ENCODE measurements around the gene PLXNA4.

PLXNA4 gene

GRCh38 chr7:132307465-132307864 lies 268.8 kb downstream of the PLXNA4 start:
- Histone ChIP-seq H3K4me3 (no peak overlapping the region), H3K9ac (no peak overlapping the region), H3K27me3 (no peaks in the 10 kb centered on the region), H3K36me3 (no peaks in the 10 kb centered on the region), H3K9me3 (replicated peaks in 1 of 11) (no peaks in the 10 kb centered on the region), H3K4me2 (no peak overlapping the region), H3K4me1 (peaks cover 0 to 10% (median 7%) of the 10 kb centered on the region in 10 experiments; a peak in 7 of 20 replicates), H3K27ac (no peak overlapping the region), H4K20me1 (no peaks in the 10 kb centered on the region)
- no peak for TF ChIP-seq Cebpa-rat (IDR thresholded peaks at IDR 0.05)

GRCh38 chr7:132300599-132301277 lies 275.5 kb downstream of the PLXNA4 start:
- H3K4me2 ChIP-seq: no peak overlapping the region
- peaks cover 0 to 13% (median 0%) of the 10 kb centered on the region in 10 experiments; a peak in 5 of 20 replicates for H3K4me1 ChIP-seq
- no peak overlapping the region for H3K9ac ChIP-seq
- H3K36me3 ChIP-seq: no peaks in the 10 kb centered on the region
- no peak overlapping the region for H3K4me3 ChIP-seq
- no peak overlapping the region for H3K27ac ChIP-seq
- no peak for TF ChIP-seq Cebpa-rat (IDR thresholded peaks at IDR 0.05)
- no peaks in the 10 kb centered on the region for H3K27me3 ChIP-seq
- no peaks in the 10 kb centered on the region for H3K9me3 ChIP-seq (replicated peaks in 1 of 11)
- no peaks in the 10 kb centered on the region for H4K20me1 ChIP-seq

DNA sequence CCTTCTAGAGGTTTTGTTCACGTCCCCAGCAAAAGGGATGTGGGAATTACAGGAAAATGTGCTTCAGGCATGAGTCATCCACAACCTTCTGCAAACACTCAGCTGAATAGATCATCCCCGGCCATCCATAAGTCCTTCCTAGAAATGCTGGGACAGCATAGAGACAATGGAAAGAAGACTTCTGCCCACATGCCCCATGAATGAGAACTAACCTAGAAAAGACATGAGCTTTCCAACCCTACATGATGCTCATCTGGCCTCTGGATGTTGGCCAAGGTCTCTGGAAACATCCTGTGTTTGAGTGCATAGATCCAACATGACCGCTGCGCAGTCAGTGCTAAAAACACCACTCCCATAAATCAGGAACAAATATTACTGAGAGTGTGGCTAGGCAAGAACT lies 277.5 kb downstream of the PLXNA4 start:
- H3K27me3 ChIP-seq: no peaks in the 10 kb centered on the region
- no peak for TF ChIP-seq Cebpa-rat (IDR thresholded peaks at IDR 0.05)
- no peak overlapping the region for H3K9ac ChIP-seq
- H3K9me3 ChIP-seq (replicated peaks in 1 of 11): no peaks in the 10 kb centered on the region
- H3K4me2 ChIP-seq: peak overlapping the region in 5 of 11 experiments; percentile 3 to 42 (median 32); a peak in 7 of 22 replicates
- H3K36me3 ChIP-seq: no peaks in the 10 kb centered on the region
- peaks cover 0 to 13% (median 0%) of the 10 kb centered on the region in 10 experiments; a peak in 5 of 20 replicates for H3K4me1 ChIP-seq
- H3K4me3 ChIP-seq: no peak overlapping the region
- H4K20me1 ChIP-seq: no peaks in the 10 kb centered on the region
- H3K27ac ChIP-seq: no peak overlapping the region

DNA sequence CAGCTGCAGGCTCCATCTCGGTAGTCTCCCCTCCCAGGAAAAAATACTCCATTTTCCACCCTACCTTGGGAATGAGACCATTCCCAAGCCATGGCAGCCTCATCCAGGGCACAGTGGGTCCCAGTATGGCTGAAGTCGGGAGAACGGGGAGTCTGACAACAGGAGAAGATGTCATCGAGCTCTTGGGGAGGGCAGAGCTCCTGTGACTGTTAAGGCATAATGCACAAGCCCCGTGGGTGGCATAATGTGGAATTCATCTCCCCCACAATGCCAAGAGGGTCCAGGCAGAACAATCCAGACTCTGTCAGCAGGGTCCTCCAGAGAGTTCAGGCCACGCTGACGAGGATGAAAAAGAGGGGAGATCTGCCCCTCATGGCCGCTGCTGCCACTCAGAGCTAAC lies 279.4 kb downstream of the PLXNA4 start:
- no peaks in the 10 kb centered on the region for H3K9me3 ChIP-seq (replicated peaks in 1 of 11)
- no peak overlapping the region for H3K27ac ChIP-seq
- peaks cover 0 to 13% (median 0%) of the 10 kb centered on the region in 10 experiments; a peak in 5 of 20 replicates for H3K4me1 ChIP-seq
- no peaks in the 10 kb centered on the region for H3K36me3 ChIP-seq
- no peak overlapping the region for H3K4me3 ChIP-seq
- H3K4me2 ChIP-seq: no peak overlapping the region
- no peak for TF ChIP-seq Cebpa-rat (IDR thresholded peaks at IDR 0.05)
- no peak overlapping the region for H3K9ac ChIP-seq
- H3K27me3 ChIP-seq: no peaks in the 10 kb centered on the region
- no peaks in the 10 kb centered on the region for H4K20me1 ChIP-seq

- Histone ChIP-seq H3K9ac (no peak overlapping the region), H3K4me2 (no peak overlapping the region)
Measured at GRCh38 chr7:132295175-132295574, 281.1 kb downstream of the PLXNA4 start.

GRCh38 chr7:132292803-132293202 lies 283.5 kb downstream of the PLXNA4 start:
- H3K27me3 ChIP-seq: no peaks in the 10 kb centered on the region; a peak in 1 of 22 replicates
- no peaks in the 10 kb centered on the region for H3K36me3 ChIP-seq
- TF ChIP-seq Cebpa-rat (IDR thresholded peaks at IDR 0.05): no peak
- H3K4me3 ChIP-seq: no peak overlapping the region
- no peak overlapping the region for H3K4me2 ChIP-seq
- no peak overlapping the region for H3K27ac ChIP-seq
- H4K20me1 ChIP-seq: no peaks in the 10 kb centered on the region
- H3K4me1 ChIP-seq: peaks cover 0 to 7% (median 2%) of the 10 kb centered on the region in 10 experiments; a peak in 5 of 20 replicates
- no peak overlapping the region for H3K9ac ChIP-seq
- H3K9me3 ChIP-seq (replicated peaks in 1 of 11): no peaks in the 10 kb centered on the region

More at GRCh38 chr7:132295175-132295574, 281.1 kb downstream of the PLXNA4 start:
- Histone ChIP-seq H3K27me3 (no peaks in the 10 kb centered on the region), H4K20me1 (no peaks in the 10 kb centered on the region), H3K9me3 (replicated peaks in 1 of 11) (no peaks in the 10 kb centered on the region), H3K36me3 (no peaks in the 10 kb centered on the region), H3K4me1 (peaks cover 0 to 13% (median 2%) of the 10 kb centered on the region in 10 experiments; a peak in 8 of 20 replicates), H3K4me3 (no peak overlapping the region), H3K27ac (no peak overlapping the region)
- TF ChIP-seq Cebpa-rat (IDR thresholded peaks at IDR 0.05): no peak

- Histone ChIP-seq H3K4me1 (peaks cover 0 to 7% (median 2%) of the 10 kb centered on the region in 10 experiments; a peak in 4 of 20 replicates), H3K9ac (no peak overlapping the region), H4K20me1 (no peaks in the 10 kb centered on the region), H3K4me2 (no peak overlapping the region), H3K36me3 (no peaks in the 10 kb centered on the region), H3K27me3 (no peaks in the 10 kb centered on the region; a peak in 1 of 22 replicates), H3K27ac (no peak overlapping the region), H3K9me3 (replicated peaks in 1 of 11) (no peaks in the 10 kb centered on the region), H3K4me3 (no peak overlapping the region)
- TF ChIP-seq Cebpa-rat (IDR thresholded peaks at IDR 0.05): no peak
Measured at GRCh38 chr7:132291481-132291880, 284.8 kb downstream of the PLXNA4 start.

GRCh38 chr7:132290021-132290420 lies 286.2 kb downstream of the PLXNA4 start:
- no peak overlapping the region for H3K9ac ChIP-seq
- H3K36me3 ChIP-seq: no peaks in the 10 kb centered on the region
- H4K20me1 ChIP-seq: no peaks in the 10 kb centered on the region
- no peak overlapping the region for H3K4me2 ChIP-seq
- H3K27ac ChIP-seq: no peak overlapping the region
- no peaks in the 10 kb centered on the region for H3K9me3 ChIP-seq (replicated peaks in 1 of 11)
- no peak overlapping the region for H3K4me3 ChIP-seq
- peaks cover 0 to 7% (median 2%) of the 10 kb centered on the region in 10 experiments; a peak in 4 of 20 replicates for H3K4me1 ChIP-seq
- TF ChIP-seq Cebpa-rat (IDR thresholded peaks at IDR 0.05): no peak
- no peaks in the 10 kb centered on the region; a peak in 1 of 22 replicates for H3K27me3 ChIP-seq

DNA sequence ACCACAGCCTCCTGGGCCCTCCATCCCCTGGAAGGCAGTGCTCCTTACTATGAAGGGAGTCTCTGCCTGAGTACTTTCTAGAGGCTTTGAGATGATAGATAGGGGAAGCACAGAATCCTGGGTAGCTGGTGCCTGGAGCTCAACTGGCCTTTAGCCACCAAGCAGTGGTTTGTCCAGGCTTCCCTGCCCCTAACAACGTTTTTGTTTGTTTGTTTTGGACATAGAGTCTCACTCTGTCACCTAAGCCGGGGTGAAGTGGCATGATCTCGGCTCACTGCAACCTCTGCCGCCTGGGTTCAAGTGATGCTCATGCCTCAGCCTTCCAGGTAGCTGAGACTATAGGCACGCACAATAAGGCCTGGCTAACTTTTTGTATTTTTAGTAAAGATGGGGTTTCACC lies 289.4 kb downstream of the PLXNA4 start:
- no peaks in the 10 kb centered on the region for H3K36me3 ChIP-seq
- no peaks in the 10 kb centered on the region for H3K9me3 ChIP-seq (replicated peaks in 1 of 11)
- no peaks in the 10 kb centered on the region; a peak in 1 of 22 replicates for H3K27me3 ChIP-seq
- TF ChIP-seq Cebpa-rat (IDR thresholded peaks at IDR 0.05): no peak
- H3K4me1 ChIP-seq: peaks cover 0 to 7% (median 2%) of the 10 kb centered on the region in 10 experiments; a peak in 4 of 20 replicates
- H3K4me2 ChIP-seq: no peak overlapping the region
- no peak overlapping the region for H3K9ac ChIP-seq
- no peaks in the 10 kb centered on the region for H4K20me1 ChIP-seq
- no peak overlapping the region for H3K27ac ChIP-seq
- H3K4me3 ChIP-seq: no peak overlapping the region

GRCh38 chr7:132280335-132280734 lies 295.9 kb downstream of the PLXNA4 start:
- H4K20me1 ChIP-seq: no peaks in the 10 kb centered on the region
- no peak overlapping the region for H3K27ac ChIP-seq
- H3K9me3 ChIP-seq (replicated peaks in 1 of 11): no peaks in the 10 kb centered on the region
- no peak overlapping the region for H3K9ac ChIP-seq
- H3K4me1 ChIP-seq: no peaks in the 10 kb centered on the region
- TF ChIP-seq Cebpa-rat (IDR thresholded peaks at IDR 0.05): no peak
- H3K4me2 ChIP-seq: no peak overlapping the region
- no peaks in the 10 kb centered on the region for H3K36me3 ChIP-seq
- no peaks in the 10 kb centered on the region for H3K27me3 ChIP-seq
- no peak overlapping the region for H3K4me3 ChIP-seq
